Measurements from ENCODE around the gene TUBB.

DNA sequence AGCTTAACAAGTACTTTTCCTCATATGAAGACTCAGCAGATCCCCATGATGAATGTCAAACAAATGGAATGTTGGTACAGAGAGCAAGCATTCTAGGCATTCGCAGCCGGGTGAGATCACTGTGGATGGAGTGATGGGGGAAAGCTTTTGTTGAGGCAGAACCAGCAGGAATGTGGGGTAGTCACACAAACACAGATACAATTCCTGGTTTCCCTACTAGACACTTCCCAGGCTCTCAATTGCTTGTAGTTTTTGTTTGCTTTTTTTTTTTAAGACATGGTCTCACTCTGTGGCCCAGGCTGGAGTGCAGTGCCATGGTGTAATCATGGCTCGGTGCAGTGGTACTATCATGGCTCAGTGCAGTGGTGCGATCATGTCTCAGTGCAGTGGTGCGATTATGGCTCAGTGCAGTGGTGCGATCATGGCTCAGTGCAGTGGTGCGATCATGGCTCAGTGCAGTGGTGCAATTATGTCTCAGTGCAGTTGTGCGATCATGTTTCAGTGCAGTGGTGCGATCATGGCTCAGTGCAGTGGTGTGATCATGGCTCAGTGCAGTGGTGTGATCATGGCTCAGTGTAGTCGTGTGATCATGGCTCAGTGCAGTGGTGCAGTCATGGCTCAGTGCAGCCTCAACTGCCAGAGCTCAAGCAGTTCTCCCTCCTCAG lies 39.6 kb downstream of the TUBB start:
- TF ChIP-seq ZNF549 (tag by site-specific recombination; IDR thresholded peaks at IDR 0.05) (no peak), ZNF239 (tag by site-specific recombination; IDR thresholded peaks at IDR 0.05) (no peak), ZNF112 (tag by site-specific recombination; IDR thresholded peaks at IDR 0.05) (no peak)
- TF ChIP-seq, protein P1, sequence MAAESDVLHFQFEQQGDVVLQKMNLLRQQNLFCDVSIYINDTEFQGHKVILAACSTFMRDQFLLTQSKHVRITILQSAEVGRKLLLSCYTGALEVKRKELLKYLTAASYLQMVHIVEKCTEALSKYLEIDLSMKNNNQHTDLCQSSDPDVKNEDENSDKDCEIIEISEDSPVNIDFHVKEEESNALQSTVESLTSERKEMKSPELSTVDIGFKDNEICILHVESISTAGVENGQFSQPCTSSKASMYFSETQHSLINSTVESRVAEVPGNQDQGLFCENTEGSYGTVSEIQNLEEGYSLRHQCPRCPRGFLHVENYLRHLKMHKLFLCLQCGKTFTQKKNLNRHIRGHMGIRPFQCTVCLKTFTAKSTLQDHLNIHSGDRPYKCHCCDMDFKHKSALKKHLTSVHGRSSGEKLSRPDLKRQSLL (tag by site-specific recombination; IDR thresholded peaks at IDR 0.05) = no peak
